Spleen (tissue), 11 donors: Measurements from ENCODE around the gene FKRP. TPM values are rescaled to one million over a fixed set of nuclear protein-coding genes. Genes with fewer than 3 reads are reported as not detected.

Experiments used
- DNase-seq: peaks from one replicate; pipeline ENCODE4 v3.0.0-alpha.2; 2020
- H3K27ac ChIP-seq, 8 donors: fragments of 200-600 bp; sonication (generic) in 7 of 8; 1 replicate in 4 of 8; 2 replicates in 4 of 8; pipeline versions ENCODE4 v1.5.0 to v1.8.0; 2016 to 2021; ENCODE audit warnings: inconsistent platforms in 4 of 8, mild to moderate bottlenecking in 4 of 8, moderate library complexity in 1 of 8
- H3K27me3 ChIP-seq, 7 donors: fragments of 200-600 bp; sonication (generic) in 6 of 7; replicated peaks in 1 of 7; 1 replicate in 4 of 7; 2 replicates in 3 of 7; pipeline versions ENCODE4 v1.5.0 to v1.8.0; 2016 to 2021; ENCODE audit warnings: inconsistent platforms in 3 of 7, mild to moderate bottlenecking in 1 of 7
- H3K36me3 ChIP-seq, 6 donors: fragments of 200-600 bp; sonication (generic) in 5 of 6; 1 replicate in 4 of 6; 2 replicates in 2 of 6; pipeline versions ENCODE4 v1.5.0 to v1.8.0; 2016 to 2021; ENCODE audit warnings: inconsistent platforms in 2 of 6
- H3K4me1 ChIP-seq, 6 donors: fragments of 200-600 bp; sonication (generic) in 5 of 6; 1 replicate in 3 of 6; 2 replicates in 3 of 6; pipeline versions ENCODE4 v1.5.0 to v1.8.0; 2016 to 2021; ENCODE audit warnings: inconsistent platforms in 3 of 6
- H3K4me3 ChIP-seq, 8 donors: fragments of 200-600 bp; sonication (generic) in 7 of 8; 1 replicate in 4 of 8; 2 replicates in 4 of 8; pipeline versions ENCODE4 v1.5.0 to v1.8.0; 2016 to 2021; ENCODE audit warnings: inconsistent platforms in 4 of 8, mild to moderate bottlenecking in 4 of 8, moderate library complexity in 2 of 8
- H3K9me3 ChIP-seq, 8 donors: fragments of 200-600 bp; sonication (generic) in 7 of 8; 1 replicate in 4 of 8; 2 replicates in 4 of 8; pipeline versions ENCODE4 v1.5.0 to v1.8.0; 2016 to 2021; ENCODE audit warnings: inconsistent platforms in 4 of 8
- CTCF ChIP-seq, 11 experiments: fragments of 200-600 bp in 7 of 11; fragments of 450-650 bp in 4 of 11; sonication (generic) in 4 of 11; IDR thresholded peaks in 8 of 11; conservative IDR thresholded peaks in 3 of 11; 1 replicate in 7 of 11; 2 replicates in 4 of 11; pipeline versions ENCODE4 v1.4.0 to v1.8.0; 2016 to 2021; ENCODE audit warnings: antibody characterized with exemption in 11 of 11, inconsistent platforms in 4 of 11, mild to moderate bottlenecking in 1 of 11
- POLR2A ChIP-seq, 3 donors: fragments of 450-650 bp; IDR thresholded peaks; one replicate each; pipeline ENCODE4 v1.5.1; 2017; ENCODE audit warnings: antibody characterized with exemption in 3 of 3, mild to moderate bottlenecking in 1 of 3
- POLR2AphosphoS5 ChIP-seq, 3 donors: sonication (generic); formaldehyde crosslinking; IDR thresholded peaks; one replicate each; pipeline ENCODE4 v1.5.1; 2017; ENCODE audit warnings: antibody characterized with exemption in 3 of 3
- WGBS, 5 donors: extraction: QIAGEN DNeasy Blood & Tissue Kit in 3 of 5; methylation state at CpG; one replicate each; pipeline versions ENCODE4 v1.1.5 to v1.1.7; 2013 to 2018; 5-methylcytosine and 5-hydroxymethylcytosine counted together
- intact Hi-C: fragments of 100-400 bp; cut with DNase I; formaldehyde crosslinking; loops from one replicate; pipeline ENCODE4 v1.15.0; 2023; ENCODE audit warnings: low total_unique reads
- polyA plus RNA-seq, 3 donors: library from polyadenylated mRNA; stranded (reverse); fragments of 200-250 nt; gene quantifications; one replicate each; pipeline ENCODE4 v1.2.1, GENCODE V29; 2013
- total RNA-seq, 7 donors: library from RNA; depleted of rRNA in 3 of 7; stranded (reverse); fragments of >200 nt in 3 of 7; fragmentation: NEBNext Ultra II Directional in 4 of 7; extraction: Animal tissue kit (Norgen Biotek cat#: 25700) in 4 of 7; gene quantifications; one replicate each; pipeline versions ENCODE4 v1.1.0 to v1.2.1, GENCODE V29; 2016 to 2021
- donor health status: healthy with polysubstance abuse.
- donor health status: DM: no; HTN: no; CAD: no; lungs with moderate emphysema.
- donor health status: DM: no; HTN: no; CAD: no.
- donor health status: Bipolar disorder and iron deficiency.
- donor health status: healthy.
- donor health status: DM: no; HTN: no; CAD: no.
- donor health status: DM: yes; HTN: yes; CAD: no.

The FKRP gene
- total and polyA plus RNA-seq, 10 donors = 5.3 to 24.8 (median 18.8) TPM

DNA sequence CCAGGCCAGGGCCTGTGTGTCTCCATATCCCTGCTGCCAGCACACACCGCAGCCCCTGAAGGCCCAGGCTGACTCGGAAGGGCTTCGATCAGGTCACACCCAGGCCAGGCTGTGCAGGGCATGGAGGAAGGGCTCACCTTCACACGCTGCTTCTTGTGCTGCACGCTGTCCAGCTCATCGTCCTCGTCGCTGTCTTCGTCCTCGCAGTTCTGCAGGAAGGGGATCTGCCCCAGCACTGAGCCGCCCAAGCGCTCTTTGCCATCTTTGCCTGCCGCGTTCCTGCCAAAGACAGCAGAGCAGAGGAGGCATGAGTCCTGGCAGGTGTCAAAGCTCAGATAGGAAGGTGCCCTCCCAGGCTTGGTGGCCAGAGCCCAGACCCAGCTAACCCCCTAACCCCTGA is 15.3 kb upstream of the FKRP start:
- Histone ChIP-seq H3K36me3 (peaks cover 0 to 100% (median 82%) of the 10 kb centered on the region in 6 donors), H3K9me3 (no peaks in the 10 kb centered on the region), H3K27ac (peak overlapping the region; percentile 29 to 93 (median 74)), H3K4me3 (peak overlapping the region in 1 of 8 donors; percentile 50), H3K4me1 (peaks cover 38 to 100% (median 89%) of the 10 kb centered on the region in 6 donors), H3K27me3 (no peaks in the 10 kb centered on the region)
- intact Hi-C loops = no loop called here
- 78 to 91% (median 90%) methylated on average over 13 to 14 of the region's 14 CpGs for WGBS, 5 donors
- DNase-seq = peak; percentile 79
- TF ChIP-seq POLR2A (IDR thresholded peaks at IDR 0.05) (no peak), CTCF (IDR thresholded peaks at IDR 0.05 in 8 of 11, conservative IDR thresholded peaks at IDR 0.05 in 3 of 11) (no peak), POLR2AphosphoS5 (IDR thresholded peaks at IDR 0.05) (no peak)

DNA sequence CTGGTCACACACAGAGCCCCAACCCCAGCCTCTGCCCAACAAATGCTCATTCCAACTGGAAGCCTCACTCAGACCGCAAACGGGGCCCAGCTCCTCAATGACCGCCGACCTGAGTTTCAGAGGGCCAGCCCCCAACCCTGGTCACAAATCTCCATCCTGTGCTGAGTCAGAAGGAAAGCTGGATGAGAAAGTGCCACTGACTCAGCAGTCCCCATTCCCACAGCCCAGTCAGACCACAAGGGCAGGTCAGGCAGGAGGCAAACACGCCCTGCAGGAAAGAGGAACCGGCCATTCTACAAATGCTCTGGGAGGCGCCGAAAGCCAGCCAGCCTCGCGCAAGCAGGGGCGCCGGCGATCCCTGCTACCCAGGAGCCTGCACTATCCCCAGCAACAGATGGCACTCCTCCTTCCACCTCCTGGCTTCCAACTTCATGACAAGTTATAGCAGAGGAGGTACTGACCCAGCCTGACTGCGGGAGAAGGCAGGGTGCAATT is 14.8 kb upstream of the FKRP start:
- intact Hi-C loops = no loop called here
- no peaks in the 10 kb centered on the region for H3K9me3 ChIP-seq
- TF ChIP-seq POLR2AphosphoS5 (IDR thresholded peaks at IDR 0.05) (peak; percentile 77 to 83 (median 81)), CTCF (IDR thresholded peaks at IDR 0.05 in 8 of 11, conservative IDR thresholded peaks at IDR 0.05 in 3 of 11) (peak in 1 of 11 experiments; percentile 16), POLR2A (IDR thresholded peaks at IDR 0.05) (no peak)
- H3K27ac ChIP-seq = peak overlapping the region; percentile 29 to 93 (median 74)
- peak; percentile 90 for DNase-seq
- WGBS, 5 donors = 29 to 54% (median 33%) methylated on average over 14 of the region's 14 CpGs
- H3K4me3 ChIP-seq = peak overlapping the region in 4 of 8 donors; percentile 6 to 50 (median 16)
- H3K27me3 ChIP-seq = no peaks in the 10 kb centered on the region
- peaks cover 0 to 100% (median 81%) of the 10 kb centered on the region in 6 donors for H3K36me3 ChIP-seq
- peaks cover 38 to 100% (median 91%) of the 10 kb centered on the region in 6 donors for H3K4me1 ChIP-seq

GRCh38 chr19:46731584-46731983 is 14.3 kb upstream of the FKRP start:
- Histone ChIP-seq H3K4me1 (peaks cover 37 to 100% (median 91%) of the 10 kb centered on the region in 6 donors), H3K27ac (peak overlapping the region; percentile 29 to 93 (median 74)), H3K9me3 (no peaks in the 10 kb centered on the region), H3K4me3 (peak overlapping the region in 4 of 8 donors; percentile 6 to 50 (median 16)), H3K27me3 (no peaks in the 10 kb centered on the region), H3K36me3 (peaks cover 0 to 100% (median 81%) of the 10 kb centered on the region in 6 donors)
- peak; percentile 82 for DNase-seq
- intact Hi-C loops = no loop called here
- 40 to 47% (median 44%) methylated on average over 11 to 14 of the region's 14 CpGs for WGBS, 5 donors
- TF ChIP-seq POLR2A (IDR thresholded peaks at IDR 0.05) (no peak), CTCF (IDR thresholded peaks at IDR 0.05 in 8 of 11, conservative IDR thresholded peaks at IDR 0.05 in 3 of 11) (no peak), POLR2AphosphoS5 (IDR thresholded peaks at IDR 0.05) (no peak)

DNA sequence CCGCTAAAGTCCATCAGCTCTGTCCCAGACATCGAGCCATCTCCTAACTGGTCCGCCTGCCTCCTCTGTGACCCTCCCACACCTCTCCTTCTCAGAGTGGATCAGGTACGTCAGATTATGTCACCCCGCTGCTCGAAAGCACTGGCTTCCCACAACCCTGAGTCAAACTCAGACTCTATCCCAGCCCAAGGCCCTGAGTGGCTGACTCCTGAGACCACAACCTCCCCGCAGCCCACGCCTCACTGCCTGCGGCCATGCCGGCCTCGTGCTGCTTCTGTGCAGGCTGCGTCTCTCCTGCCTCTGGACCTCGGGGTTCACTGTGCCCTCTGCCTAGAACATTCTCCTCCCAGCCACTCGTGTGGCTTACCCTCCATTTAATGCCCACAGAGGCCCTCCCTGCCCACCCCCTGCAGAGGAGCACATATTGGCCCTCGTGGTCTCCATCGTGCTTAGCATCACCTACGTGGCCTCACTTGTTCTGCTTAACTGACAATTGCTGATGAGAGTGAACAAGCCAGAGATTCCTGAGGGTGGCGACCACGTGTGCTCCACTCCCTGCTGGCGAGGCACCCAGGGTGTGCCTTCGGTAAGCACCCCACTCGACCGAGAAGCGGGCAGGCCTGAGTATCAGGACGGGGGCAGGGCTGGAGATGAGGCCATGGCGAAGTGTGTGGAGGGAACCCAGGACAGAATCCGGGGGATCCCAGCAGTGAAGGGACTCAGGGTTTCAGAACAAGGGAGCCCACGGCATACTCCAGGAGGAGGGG is 13.5 kb upstream of the FKRP start:
- peak; percentile 72 for DNase-seq
- H3K27me3 ChIP-seq = no peaks in the 10 kb centered on the region
- no peaks in the 10 kb centered on the region for H3K9me3 ChIP-seq
- H3K4me3 ChIP-seq = peak overlapping the region in 1 of 8 donors; percentile 50
- 86 to 92% (median 89%) methylated on average over 28 of the region's 28 CpGs for WGBS, 5 donors
- H3K27ac ChIP-seq = peak overlapping the region in 7 of 8 donors; percentile 73 to 93 (median 86)
- peaks cover 0 to 100% (median 81%) of the 10 kb centered on the region in 6 donors for H3K36me3 ChIP-seq
- TF ChIP-seq CTCF (IDR thresholded peaks at IDR 0.05 in 8 of 11, conservative IDR thresholded peaks at IDR 0.05 in 3 of 11) (no peak), POLR2AphosphoS5 (IDR thresholded peaks at IDR 0.05) (peak in 1 of 3 donors; percentile 55)
- intact Hi-C loops = no loop called here
- peaks cover 29 to 100% (median 92%) of the 10 kb centered on the region in 6 donors for H3K4me1 ChIP-seq
